H1 (cell line): Measurements from ENCODE around the gene LRP1. TPM values are rescaled to one million over a fixed set of nuclear protein-coding genes. Genes with fewer than 3 reads are reported as not detected.
A peak's percentile ranks its signal among the peaks of the same experiment; 100 is the strongest.

Source experiments
- CTCF ChIA-PET: fragments of 300-600 bp; sonication (Branson Sonifier 250); formaldehyde crosslinking; loops from one replicate; lab custom pipeline; 2021; ENCODE audit not compliant: partially characterized antibody; lab: Charles Lee
- POLR2A ChIA-PET: fragments of 300-600 bp; sonication (Branson Sonifier 250); formaldehyde crosslinking; loops from one replicate; lab custom pipeline; 2021; ENCODE audit warnings: inconsistent platforms; ENCODE audit not compliant: partially characterized antibody; lab: Charles Lee
- DNase-seq, 2 experiments: peaks; one replicate each; pipeline versions ENCODE4 v3.0.0 to v3.0.0-alpha.2; 2010 to 2022; ENCODE audit warnings: low spot score in 2 of 2, low read depth in 1 of 2, mixed read lengths in 1 of 2
- FAIRE-seq: peaks from 2 replicates; lab custom pipeline; 2011; peaks lifted over from hg19 to GRCh38; lab: Jason Lieb, UNC
- H2AFZ ChIP-seq: 2 replicates; pipeline ENCODE4 v1.8.1; 2012; ENCODE audit warnings: low read length, inconsistent platforms
- H2AK5ac ChIP-seq: 2 replicates; pipeline ENCODE4 v1.6.1; 2013; ENCODE audit warnings: low read depth, low read length
- H2BK120ac ChIP-seq: replicated peaks from 2 replicates; pipeline ENCODE3; 2013; ENCODE audit warnings: low read depth, low read length, inconsistent platforms
- H2BK12ac ChIP-seq: 2 replicates; pipeline ENCODE4 v1.6.1; 2013; ENCODE audit warnings: low read depth, low read length
- H2BK15ac ChIP-seq: 2 replicates; pipeline ENCODE4 v1.6.1; 2013; ENCODE audit warnings: low read length
- H2BK20ac ChIP-seq: 2 replicates; pipeline ENCODE4 v1.6.1; 2013; ENCODE audit warnings: low read length
- H2BK5ac ChIP-seq: 2 replicates; pipeline ENCODE4 v1.6.1; 2013; ENCODE audit warnings: low read depth, low read length
- H3K14ac ChIP-seq: 2 replicates; pipeline ENCODE4 v1.6.1; 2013; ENCODE audit warnings: inconsistent platforms; ENCODE audit not compliant: insufficient read length
- H3K18ac ChIP-seq: 2 replicates; pipeline ENCODE4 v1.6.1; 2013; ENCODE audit warnings: low read length; ENCODE audit errors: extremely low read depth
- H3K23ac ChIP-seq: 2 replicates; pipeline ENCODE4 v1.6.1; 2013; ENCODE audit warnings: inconsistent platforms; ENCODE audit not compliant: insufficient read length
- H3K23me2 ChIP-seq: 2 replicates; pipeline ENCODE4 v1.6.1; 2013; ENCODE audit warnings: low read depth, low read length
- H3K27ac ChIP-seq: 2 replicates; pipeline ENCODE4 v1.6.1; 2011; ENCODE audit warnings: low read depth, low read length, inconsistent platforms
- H3K27me3 ChIP-seq, 4 experiments: replicated peaks in 1 of 4; 1 replicate in 1 of 4; 2 replicates in 3 of 4; pipeline versions ENCODE4 v1.6.1 to v1.8.1; 2011 to 2013; ENCODE audit warnings: low read length in 3 of 4, mild to moderate bottlenecking in 3 of 4, inconsistent platforms in 2 of 4, mixed read lengths in 2 of 4, moderate library complexity in 1 of 4; ENCODE audit not compliant: control insufficient read depth in 3 of 4, insufficient read depth in 3 of 4; ENCODE audit errors: extremely low read depth in 1 of 4
- H3K36me3 ChIP-seq, 4 experiments: 2 replicates each; pipeline versions ENCODE4 v1.6.1 to v1.8.1; 2011 to 2013; ENCODE audit warnings: mild to moderate bottlenecking in 4 of 4, low read length in 3 of 4, moderate library complexity in 2 of 4, control low read depth in 1 of 4, inconsistent platforms in 1 of 4; ENCODE audit not compliant: insufficient read depth in 4 of 4, control insufficient read depth in 2 of 4
- H3K4ac ChIP-seq: replicated peaks from 2 replicates; pipeline ENCODE3; 2013; ENCODE audit warnings: low read length, low read depth, mixed read lengths, inconsistent platforms; ENCODE audit not compliant: insufficient read length
- H3K4me1 ChIP-seq, 4 experiments: replicated peaks in 1 of 4; 1 replicate in 1 of 4; 2 replicates in 3 of 4; pipeline versions ENCODE4 v1.6.1 to v1.8.1; 2011 to 2013; ENCODE audit warnings: low read length in 3 of 4, inconsistent platforms in 2 of 4, mixed read lengths in 1 of 4; ENCODE audit not compliant: insufficient read depth in 4 of 4, control insufficient read depth in 3 of 4
- H3K4me2 ChIP-seq, 2 experiments: 2 replicates each; pipeline versions ENCODE4 v1.6.1 to v1.8.1; 2011 to 2013; ENCODE audit warnings: low read depth in 2 of 2, low read length in 2 of 2, control low read depth in 1 of 2, inconsistent platforms in 1 of 2, mild to moderate bottlenecking in 1 of 2; ENCODE audit not compliant: insufficient read depth in 1 of 2
- H3K4me3 ChIP-seq, 4 experiments: fragments of 200-600, 300-600 bp in 1 of 4; sonication (generic), shearing (Covaris generic), sonication (Bioruptor Twin) in 1 of 4; 2 replicates each; pipeline versions ENCODE4 v1.5.1 to v1.8.1; 2011 to 2016; ENCODE audit warnings: low read length in 4 of 4, low read depth in 3 of 4, control low read depth in 2 of 4, inconsistent platforms in 2 of 4, mild to moderate bottlenecking in 2 of 4, mixed read lengths in 1 of 4, moderate library complexity in 1 of 4; ENCODE audit not compliant: insufficient read depth in 2 of 4; ENCODE audit errors: extremely low read depth in 1 of 4
- H3K56ac ChIP-seq: replicated peaks from 2 replicates; pipeline ENCODE3; 2013; ENCODE audit warnings: low read depth, mild to moderate bottlenecking, mixed read lengths, low read length, inconsistent platforms; ENCODE audit not compliant: insufficient read length
- H3K79me1 ChIP-seq: 2 replicates; pipeline ENCODE4 v1.6.1; 2013; ENCODE audit warnings: low read depth, low read length, control low read depth
- H3K79me2 ChIP-seq, 2 experiments: 2 replicates each; pipeline versions ENCODE4 v1.6.1 to v1.8.1; 2012 to 2013; ENCODE audit warnings: low read length in 2 of 2, mild to moderate bottlenecking in 2 of 2, inconsistent platforms in 1 of 2; ENCODE audit not compliant: insufficient read depth in 2 of 2, control insufficient read depth in 1 of 2
- H3K9ac ChIP-seq, 4 experiments: replicated peaks in 1 of 4; 1 replicate in 1 of 4; 2 replicates in 3 of 4; pipeline versions ENCODE4 v1.6.1 to v1.8.1; 2011 to 2013; ENCODE audit warnings: low read depth in 3 of 4, low read length in 3 of 4, control low read depth in 2 of 4, mild to moderate bottlenecking in 2 of 4, moderate library complexity in 2 of 4, inconsistent platforms in 1 of 4; ENCODE audit errors: extremely low read depth in 1 of 4
- H3K9me3 ChIP-seq, 2 experiments: 2 replicates each; pipeline versions ENCODE4 v1.6.1 to v1.8.1; 2012 to 2013; ENCODE audit warnings: mild to moderate bottlenecking in 2 of 2, moderate library complexity in 2 of 2, control low read depth in 1 of 2, inconsistent platforms in 1 of 2, low read depth in 1 of 2, low read length in 1 of 2, mixed read lengths in 1 of 2; ENCODE audit not compliant: insufficient read depth in 2 of 2
- H4K20me1 ChIP-seq, 2 experiments: replicated peaks in 1 of 2; 2 replicates each; pipeline versions ENCODE3 to v1.8.1; 2011 to 2013; ENCODE audit warnings: inconsistent platforms in 2 of 2, low read length in 2 of 2, mild to moderate bottlenecking in 1 of 2; ENCODE audit not compliant: insufficient read depth in 2 of 2, control insufficient read depth in 1 of 2
- H4K5ac ChIP-seq: 2 replicates; pipeline ENCODE4 v1.6.1; 2013; ENCODE audit warnings: low read length, low read depth, mixed read lengths, inconsistent platforms; ENCODE audit not compliant: insufficient read length
- H4K8ac ChIP-seq: 2 replicates; pipeline ENCODE4 v1.8.0; 2013; ENCODE audit warnings: mild to moderate bottlenecking, moderate library complexity, low read length, inconsistent platforms; ENCODE audit not compliant: insufficient read depth; ENCODE audit errors: extremely low read depth
- H4K91ac ChIP-seq: replicated peaks from 2 replicates; pipeline ENCODE3; 2013; ENCODE audit warnings: low read length, mixed read lengths, inconsistent platforms; ENCODE audit not compliant: insufficient read length
- SUZ12 ChIP-seq: fragments of 200-600 bp; sonication (generic); IDR thresholded peaks from 2 replicates; pipeline ENCODE4 v1.6.1; 2012; ENCODE audit warnings: mild to moderate bottlenecking, inconsistent platforms, low read length, moderate library complexity, mixed read lengths
- WGBS, 2 experiments: shearing (Covaris generic) in 1 of 2; methylation state at CpG; one replicate each; pipeline versions ENCODE4 v1.1.6 to v1.1.7; 2013 to 2015; ENCODE audit warnings: low lambda C conversion rate in 2 of 2, mixed read lengths in 2 of 2, inconsistent platforms in 1 of 2, low coverage in 1 of 2, missing lambda C conversion rate in 1 of 2; ENCODE audit not compliant: insufficient replicate concordance in 2 of 2, insufficient coverage in 1 of 2, insufficient read length in 1 of 2; ENCODE audit errors: extremely low coverage in 1 of 2, missing lambda C conversion rate in 1 of 2; 5-methylcytosine and 5-hydroxymethylcytosine counted together
- polyA plus RNA-seq, 7 experiments: library from polyadenylated mRNA; depleted of rRNA in 3 of 7; stranded (reverse) in 5 of 7; unstranded in 2 of 7; fragments of >200 nt in 5 of 7; fragments of 200-250 nt in 2 of 7; gene quantifications; 1 replicate in 5 of 7; 2 replicates in 1 of 7; 4 replicates in 1 of 7; pipeline versions ENCODE4 v1.2.1 to v1.2.3, GENCODE V29; 2011 to 2013; ENCODE audit warnings: missing spikeins in 2 of 7, mixed read lengths in 2 of 7
- total RNA-seq: library from RNA; stranded (reverse); fragmentation: NEBNext Ultra II Directional; extraction: Animal tissue kit (Norgen Biotek cat#: 25700); gene quantifications from 2 replicates; pipeline ENCODE4 v1.2.1, GENCODE V29; 2021
- TF ChIP-seq, protein P1 (sequence below), 3 experiments: IDR thresholded peaks; 1 replicate in 2 of 3; 2 replicates in 1 of 3; pipeline versions ENCODE4 v1.5.1 to v1.6.1; 2011; ENCODE audit warnings: low read length in 3 of 3, mild to moderate bottlenecking in 3 of 3, inconsistent platforms in 2 of 3, low read depth in 1 of 3, moderate library complexity in 1 of 3; ENCODE audit not compliant: insufficient read depth in 1 of 3; ENCODE audit errors: control extremely low read depth in 1 of 3

Gene LRP1
- total and polyA plus RNA-seq, 2 of the 8 experiments (the other 6 are each of a cell fraction or from before 2014, with no cell fraction given) = 35.3 to 92.5 TPM

DNA sequence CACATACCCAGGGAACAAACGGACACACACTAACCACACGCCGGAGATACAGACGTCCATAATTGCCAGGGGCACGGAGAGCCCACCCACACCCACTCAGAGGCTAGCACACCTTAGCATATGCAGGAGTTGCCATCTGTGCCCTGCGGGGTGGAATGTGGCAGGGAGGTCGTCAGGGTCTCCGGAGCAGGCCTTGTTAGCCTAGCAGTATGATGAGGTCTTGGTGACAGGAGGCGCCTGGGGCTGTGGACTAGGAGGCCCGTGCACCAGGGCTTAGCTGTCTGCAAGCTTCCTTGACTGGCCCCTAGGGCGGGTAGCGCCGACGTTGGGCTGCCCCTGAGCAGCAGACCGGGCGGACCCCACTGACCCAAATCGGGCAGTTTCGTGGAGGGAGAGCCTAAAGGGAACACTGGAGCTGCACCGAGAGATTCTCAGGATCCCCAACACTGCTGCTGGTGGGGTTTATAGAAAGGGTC, 112.7 kb downstream of the LRP1 start:
- H3K4me3 ChIP-seq = peak overlapping the region; percentile 42 to 67 (median 46); a peak in 6 of 8 replicates
- H2BK5ac ChIP-seq = no peak overlapping the region
- H2AK5ac ChIP-seq = peak overlapping the region; percentile 87
- H3K23ac ChIP-seq = no peak overlapping the region
- no peak overlapping the region for H4K91ac ChIP-seq
- no peaks in the 10 kb centered on the region for H3K79me1 ChIP-seq
- no peak; the same call in 1 of the 2 replicates for TF ChIP-seq SUZ12
- TF ChIP-seq, protein P1, sequence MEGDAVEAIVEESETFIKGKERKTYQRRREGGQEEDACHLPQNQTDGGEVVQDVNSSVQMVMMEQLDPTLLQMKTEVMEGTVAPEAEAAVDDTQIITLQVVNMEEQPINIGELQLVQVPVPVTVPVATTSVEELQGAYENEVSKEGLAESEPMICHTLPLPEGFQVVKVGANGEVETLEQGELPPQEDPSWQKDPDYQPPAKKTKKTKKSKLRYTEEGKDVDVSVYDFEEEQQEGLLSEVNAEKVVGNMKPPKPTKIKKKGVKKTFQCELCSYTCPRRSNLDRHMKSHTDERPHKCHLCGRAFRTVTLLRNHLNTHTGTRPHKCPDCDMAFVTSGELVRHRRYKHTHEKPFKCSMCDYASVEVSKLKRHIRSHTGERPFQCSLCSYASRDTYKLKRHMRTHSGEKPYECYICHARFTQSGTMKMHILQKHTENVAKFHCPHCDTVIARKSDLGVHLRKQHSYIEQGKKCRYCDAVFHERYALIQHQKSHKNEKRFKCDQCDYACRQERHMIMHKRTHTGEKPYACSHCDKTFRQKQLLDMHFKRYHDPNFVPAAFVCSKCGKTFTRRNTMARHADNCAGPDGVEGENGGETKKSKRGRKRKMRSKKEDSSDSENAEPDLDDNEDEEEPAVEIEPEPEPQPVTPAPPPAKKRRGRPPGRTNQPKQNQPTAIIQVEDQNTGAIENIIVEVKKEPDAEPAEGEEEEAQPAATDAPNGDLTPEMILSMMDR (IDR thresholded peaks at IDR 0.05; ENCODE audit: control extremely low read depth in 1 of 3, insufficient read depth in 1 of 3, low read depth in 1 of 3, low read length in 3 of 3) = peak in 1 of 3 experiments; percentile 19; a peak in 1 of 4 replicates
- TF ChIP-seq, all 59 proteins: peak for 1
- H3K27me3 ChIP-seq = peaks cover 59 to 78% (median 73%) of the 10 kb centered on the region in 4 experiments
- no peaks in the 10 kb centered on the region for H3K79me2 ChIP-seq
- ChIA-PET CTCF (interaction anchor here (1.0 to 27.9 kb wide), 12 partner anchors 10 to 234 kb away, joined by 3 to 726 read pairs (median 7); partner anchors contain the start of genes GLI1, INHBE, NXPH4 and SHMT2), POLR2A (interaction anchor here (0.7 to 23.7 kb wide), 15 partner anchors 8 to 278 kb away, joined by 3 to 852 read pairs (median 4); partner anchors contain the start of genes INHBE, LRP1, NXPH4 and SHMT2)
- H3K23me2 ChIP-seq = peaks cover 26% of the 10 kb centered on the region
- H4K5ac ChIP-seq = no peak overlapping the region
- no peak overlapping the region for H3K14ac ChIP-seq
- no peak overlapping the region for H3K56ac ChIP-seq
- H2BK15ac ChIP-seq = peak overlapping the region; percentile 72; the same call in 1 of the 2 replicates
- no peak overlapping the region for H2AFZ ChIP-seq
- H3K9ac ChIP-seq = no peak overlapping the region
- peaks cover 6 to 61% (median 37%) of the 10 kb centered on the region in 4 experiments; a peak in 6 of 7 replicates for H3K4me1 ChIP-seq
- peaks cover 9 to 14% of the 10 kb centered on the region in 2 experiments for H4K20me1 ChIP-seq
- peak overlapping the region; percentile 89 to 91 for H3K4me2 ChIP-seq
- no peak overlapping the region for H3K27ac ChIP-seq
- no peak overlapping the region for H3K4ac ChIP-seq
- no peak overlapping the region for H2BK120ac ChIP-seq
- H3K36me3 ChIP-seq = no peaks in the 10 kb centered on the region
- peak overlapping the region; percentile 87 for H3K18ac ChIP-seq
- WGBS, 2 experiments = 9% methylated on average over 19 of the region's 19 CpGs; no CpG with 5 or more reads in 1 of the 2 experiments
- peak in 1 of 2 experiments; percentile 68 for DNase-seq
- FAIRE-seq = no peak
- no peak overlapping the region for H4K8ac ChIP-seq
- H3K9me3 ChIP-seq = no peaks in the 10 kb centered on the region
- H2BK20ac ChIP-seq = no peak overlapping the region
- peak overlapping the region; percentile 71; the same call in 1 of the 2 replicates for H2BK12ac ChIP-seq
